Measurements from ENCODE around the gene CSNK1G1.
A peak's percentile ranks its signal among the peaks of the same experiment; 100 is the strongest.
"Not testable (repeated sequence)": the region's sequence is repeated elsewhere in the genome, so short reads cannot be mapped to it uniquely, and the experiment has no call there.

Gene CSNK1G1

GRCh38 chr15:64340355-64340754 is 15.6 kb downstream of the CSNK1G1 start:
- TF ChIP-seq CTCF (IDR thresholded peaks at IDR 0.05; ENCODE audit: low read depth, low read length): no peak
- no peak overlapping the region for H3K4me3 ChIP-seq (replicated peaks in 1 of 2; ENCODE audit: low read depth in 2 of 2, low read length in 2 of 2)
- DNase-seq (ENCODE audit: low read depth in 2 of 2): no peak

DNA sequence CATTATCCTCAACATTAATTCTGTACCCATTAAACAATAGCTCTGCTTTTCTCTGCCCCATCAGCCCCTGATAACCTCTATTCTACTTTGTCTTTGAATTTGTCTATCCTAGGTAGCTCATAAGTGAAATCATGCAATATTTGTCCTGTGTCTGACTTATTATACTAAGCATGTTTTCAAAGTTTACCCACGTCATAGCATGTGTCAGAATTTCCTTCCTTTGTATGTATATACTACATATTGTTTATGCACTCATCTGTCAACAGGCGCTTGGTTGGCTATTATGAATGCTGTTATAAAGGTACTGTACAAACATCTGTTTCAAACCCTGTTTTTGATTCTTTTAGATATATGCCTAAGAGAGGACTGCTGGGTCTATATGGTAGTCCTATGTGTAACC is 18.2 kb downstream of the CSNK1G1 start:
- DNase-seq (ENCODE audit: low read depth in 2 of 2): peak in 1 of 2 donors; percentile 67
- TF ChIP-seq CTCF (IDR thresholded peaks at IDR 0.05; ENCODE audit: low read depth, low read length): no peak

GRCh38 chr15:64333986-64334929 is 21.7 kb downstream of the CSNK1G1 start:
- peak; percentile 28 to 40 for DNase-seq (ENCODE audit: low read depth in 2 of 2)
- H3K4me3 ChIP-seq (replicated peaks in 1 of 2; ENCODE audit: low read depth in 2 of 2, low read length in 2 of 2): no peak overlapping the region
- TF ChIP-seq CTCF (IDR thresholded peaks at IDR 0.05; ENCODE audit: low read depth, low read length): no peak

More for the DNA sequence above, 18.2 kb downstream of the CSNK1G1 start:
- H3K4me3 ChIP-seq (replicated peaks in 1 of 2; ENCODE audit: low read depth in 2 of 2, low read length in 2 of 2): no peak overlapping the region

- TF ChIP-seq CTCF (IDR thresholded peaks at IDR 0.05; ENCODE audit: low read depth, low read length): no peak
- DNase-seq (ENCODE audit: low read depth in 2 of 2): no peak
- no peak overlapping the region for H3K4me3 ChIP-seq (replicated peaks in 1 of 2; ENCODE audit: low read depth in 2 of 2, low read length in 2 of 2)
These were observed 22.5 kb downstream of the CSNK1G1 start for GRCh38 chr15:64333516-64333915.

GRCh38 chr15:64331668-64332067 is 24.3 kb downstream of the CSNK1G1 start:
- not testable (repeated sequence) for DNase-seq (ENCODE audit: low read depth in 2 of 2); H3K4me3 ChIP-seq (replicated peaks in 1 of 2; ENCODE audit: low read depth in 2 of 2, low read length in 2 of 2)

- H3K4me3 ChIP-seq (replicated peaks in 1 of 2; ENCODE audit: low read depth in 2 of 2, low read length in 2 of 2); DNase-seq (ENCODE audit: low read depth in 2 of 2): not testable (repeated sequence)
These were observed 29.0 kb downstream of the CSNK1G1 start for GRCh38 chr15:64326975-64327374.

DNA sequence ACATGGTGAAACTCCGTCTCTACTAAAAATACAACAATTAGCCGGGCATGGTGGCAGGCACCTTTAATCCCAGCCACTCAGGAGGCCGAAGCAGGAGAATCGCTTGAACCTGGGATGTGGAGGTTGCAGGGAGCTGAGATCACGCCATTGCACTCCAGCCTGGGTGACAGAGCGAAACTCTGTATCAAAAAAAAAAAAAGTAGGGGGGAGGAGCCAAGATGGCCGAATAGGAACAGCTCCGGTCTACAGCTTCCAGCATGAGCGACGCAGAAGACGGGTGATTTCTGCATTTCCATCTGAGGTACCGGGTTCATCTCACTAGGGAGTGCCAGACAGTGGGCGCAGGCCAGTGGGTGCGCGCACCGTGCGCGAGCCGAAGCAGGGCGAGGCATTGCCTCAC is 29.5 kb downstream of the CSNK1G1 start:
- not testable (repeated sequence) for DNase-seq (ENCODE audit: low read depth in 2 of 2); H3K4me3 ChIP-seq (replicated peaks in 1 of 2; ENCODE audit: low read depth in 2 of 2, low read length in 2 of 2)

DNA sequence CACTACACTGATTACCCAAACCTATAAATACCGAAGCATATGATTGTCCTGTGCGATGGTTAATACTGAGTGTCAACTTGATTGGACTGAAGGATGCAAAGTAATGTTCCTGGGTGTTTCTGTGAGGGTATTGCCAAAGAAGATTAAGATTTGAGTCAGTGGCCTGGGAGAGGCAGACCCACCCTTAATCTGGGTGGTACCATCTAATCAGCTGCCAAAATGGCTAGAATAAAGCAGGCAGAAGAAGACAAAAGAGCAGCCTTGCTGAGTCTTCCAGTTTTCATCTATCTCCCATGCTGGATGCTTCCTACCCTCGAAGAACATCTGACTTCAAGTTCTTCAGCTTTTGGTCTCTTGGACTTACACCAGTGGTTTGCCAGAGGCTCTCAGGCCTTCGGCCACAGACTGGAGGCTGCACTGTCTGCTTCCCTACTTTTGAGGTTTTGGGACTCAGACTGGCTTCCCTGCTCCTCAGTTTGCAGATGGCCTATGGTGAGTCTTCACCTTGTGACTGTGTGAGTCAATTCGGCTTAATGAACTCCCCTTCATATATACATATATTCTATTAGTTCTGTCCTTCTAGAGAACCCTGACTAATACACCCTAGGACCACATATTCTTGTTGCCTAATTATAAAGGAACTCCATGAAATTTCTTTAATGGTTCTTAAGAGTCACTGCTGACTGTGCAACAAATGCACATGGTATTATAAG is 31.7 kb downstream of the CSNK1G1 start:
- peak in 1 of 2 donors; percentile 44 for DNase-seq (ENCODE audit: low read depth in 2 of 2)
- no peak overlapping the region for H3K4me3 ChIP-seq (replicated peaks in 1 of 2; ENCODE audit: low read depth in 2 of 2, low read length in 2 of 2)
- TF ChIP-seq CTCF (IDR thresholded peaks at IDR 0.05; ENCODE audit: low read depth, low read length): no peak
